IMR-90 (cell line): ENCODE measurements around the gene NPAS2. TPM values are rescaled to one million over a fixed set of nuclear protein-coding genes. Genes with fewer than 3 reads are reported as not detected.

Experiments
- ATAC-seq: fragments of 200-7000 bp; cut with Tn5 transposase; 2 replicates; pipeline ENCODE4 v1.9.1; 2020; ENCODE audit warnings: low read depth, mild to moderate bottlenecking, moderate library complexity
- BruUV-seq: library from RNA; stranded (reverse); fragments of 400-500 nt; replicated peaks from 2 replicates; lab custom pipeline; 2021; lab: Mats Ljungman, UMichigan
- CTCF ChIA-PET: fragments of 300-600 bp; formaldehyde crosslinking; extraction: SDS; loops from one replicate; lab custom pipeline; 2021; ENCODE audit warnings: antibody characterized with exemption; lab: Yijun Ruan, JAX
- POLR2A ChIA-PET: fragments of 300-600 bp; sonication (Branson Sonifier 250); formaldehyde crosslinking; loops from one replicate; lab custom pipeline; 2022; ENCODE audit warnings: antibody characterized with exemption; ENCODE audit not compliant: unreplicated experiment; lab: Charles Lee
- DNase-seq: peaks from one replicate; pipeline ENCODE4 v3.0.0; 2013
- H2AFZ ChIP-seq: replicated peaks from 2 replicates; pipeline ENCODE3; 2013; ENCODE audit warnings: low read length, mild to moderate bottlenecking; ENCODE audit not compliant: poor library complexity
- H2AK5ac ChIP-seq: 2 replicates; pipeline ENCODE4 v1.6.1; 2013; ENCODE audit warnings: low read depth, low read length, inconsistent platforms
- H2AK9ac ChIP-seq: replicated peaks from 2 replicates; pipeline ENCODE3; 2013; ENCODE audit warnings: mild to moderate bottlenecking, low read depth, low read length, moderate library complexity; ENCODE audit not compliant: poor library complexity
- H2BK120ac ChIP-seq: 2 replicates; pipeline ENCODE4 v1.6.1; 2013; ENCODE audit warnings: low read depth, low read length, inconsistent platforms
- H2BK15ac ChIP-seq: 3 replicates; pipeline ENCODE4 v1.6.1; 2013; ENCODE audit warnings: low read depth, low read length, inconsistent platforms
- H2BK20ac ChIP-seq: 2 replicates; pipeline ENCODE4 v1.6.1; 2013; ENCODE audit warnings: low read depth, mild to moderate bottlenecking, inconsistent platforms, low read length, moderate library complexity
- H2BK5ac ChIP-seq: 2 replicates; pipeline ENCODE4 v1.6.1; 2013; ENCODE audit warnings: mild to moderate bottlenecking, low read depth, low read length, inconsistent platforms; ENCODE audit not compliant: poor library complexity, severe bottlenecking
- H3K14ac ChIP-seq: replicated peaks from 2 replicates; pipeline ENCODE4 v1.6.1; 2013; ENCODE audit warnings: low read depth, low read length, inconsistent platforms
- H3K18ac ChIP-seq: 2 replicates; pipeline ENCODE4 v1.6.1; 2013; ENCODE audit warnings: low read depth, low read length, control low read depth
- H3K23ac ChIP-seq: 2 replicates; pipeline ENCODE4 v1.6.1; 2013; ENCODE audit warnings: low read depth, low read length, inconsistent platforms
- H3K27ac ChIP-seq: 2 replicates; pipeline ENCODE4 v1.5.1; 2013; ENCODE audit warnings: mild to moderate bottlenecking, control low read depth, low read length; ENCODE audit not compliant: insufficient read depth
- H3K27me3 ChIP-seq: 2 replicates; pipeline ENCODE4 v1.6.1; 2013; ENCODE audit warnings: low read length; ENCODE audit not compliant: control insufficient read depth, insufficient read depth
- H3K36me3 ChIP-seq: 2 replicates; pipeline ENCODE4 v1.6.1; 2013; ENCODE audit warnings: low read length, mixed read lengths; ENCODE audit not compliant: control insufficient read depth, insufficient read depth
- H3K4ac ChIP-seq: 2 replicates; pipeline ENCODE4 v1.6.1; 2013; ENCODE audit warnings: low read depth, low read length, inconsistent platforms
- H3K4me1 ChIP-seq: 2 replicates; pipeline ENCODE4 v1.6.1; 2013; ENCODE audit warnings: low read length, mixed read lengths; ENCODE audit not compliant: control insufficient read depth, insufficient read depth
- H3K4me2 ChIP-seq: 2 replicates; pipeline ENCODE4 v1.6.1; 2013; ENCODE audit warnings: low read depth, mild to moderate bottlenecking, control low read depth, low read length, moderate library complexity
- H3K4me3 ChIP-seq: 2 replicates; pipeline ENCODE4 v1.5.1; 2013; ENCODE audit warnings: low read depth, mild to moderate bottlenecking, control low read depth, low read length, moderate library complexity; ENCODE audit not compliant: insufficient read depth
- H3K56ac ChIP-seq: 2 replicates; pipeline ENCODE4 v1.6.1; 2013; ENCODE audit warnings: low read length, inconsistent platforms; ENCODE audit not compliant: insufficient read depth; ENCODE audit errors: extremely low read depth
- H3K79me1 ChIP-seq, 2 experiments: 2 replicates each; pipeline ENCODE4 v1.6.1; 2013; ENCODE audit warnings: low read length in 2 of 2, inconsistent platforms in 1 of 2, low read depth in 1 of 2
- H3K9ac ChIP-seq: 2 replicates; pipeline ENCODE4 v1.6.1; 2013; ENCODE audit warnings: low read depth, low read length, control low read depth
- H3K9me1 ChIP-seq: 2 replicates; pipeline ENCODE4 v1.6.1; 2013; ENCODE audit warnings: low read length, inconsistent platforms; ENCODE audit not compliant: insufficient read depth
- H3K9me3 ChIP-seq: 2 replicates; pipeline ENCODE4 v1.6.1; 2013; ENCODE audit warnings: low read length; ENCODE audit not compliant: control insufficient read depth, insufficient read depth
- H4K20me1 ChIP-seq: 2 replicates; pipeline ENCODE4 v1.6.1; 2013; ENCODE audit warnings: low read length, inconsistent platforms; ENCODE audit not compliant: insufficient read depth
- H4K5ac ChIP-seq: 2 replicates; pipeline ENCODE4 v1.6.1; 2013; ENCODE audit warnings: mild to moderate bottlenecking, low read depth, low read length, control low read depth
- H4K8ac ChIP-seq, 2 experiments: 2 replicates each; pipeline ENCODE4 v1.6.1; 2013; ENCODE audit warnings: low read depth in 2 of 2, low read length in 2 of 2, control low read depth in 1 of 2, inconsistent platforms in 1 of 2
- H4K91ac ChIP-seq: 2 replicates; pipeline ENCODE4 v1.6.1; 2013; ENCODE audit warnings: low read depth, low read length, inconsistent platforms; ENCODE audit not compliant: insufficient read depth
- CEBPB ChIP-seq: IDR thresholded peaks from 2 replicates; pipeline ENCODE4 v1.6.1; 2012; ENCODE audit warnings: low read depth, low read length, improper control_type of control experiment
- FOS ChIP-seq: fragments of 150-350 bp; IDR thresholded peaks from 2 replicates; pipeline ENCODE4 v1.6.1; 2016; ENCODE audit warnings: low read depth, low read length
- NFE2L2 ChIP-seq: fragments of 150-350 bp; IDR thresholded peaks from 2 replicates; pipeline ENCODE4 v1.6.1; 2016; ENCODE audit warnings: low read depth, mild to moderate bottlenecking, low read length
- RFX5 ChIP-seq: IDR thresholded peaks from 2 replicates; pipeline ENCODE4 v1.8.0; 2012; ENCODE audit warnings: low read depth, mild to moderate bottlenecking, low read length, moderate library complexity
- WGBS, 2 experiments: methylation state at CpG; one replicate each; pipeline versions ENCODE4 v1.1.5 to v1.1.7; 2013; ENCODE audit warnings: missing lambda C conversion rate in 2 of 2; ENCODE audit not compliant: insufficient read length in 1 of 2; ENCODE audit errors: extremely low coverage in 2 of 2; 5-methylcytosine and 5-hydroxymethylcytosine counted together
- dilution Hi-C: fragments of 300-500 bp; cut with HindIII; formaldehyde crosslinking; loops from one replicate; pipeline ENCODE4 v1.14.3; 2018; ENCODE audit warnings: low sequenced_read_pairs; ENCODE audit not compliant: unreplicated experiment
- in situ Hi-C: fragments of 300-500 bp; cut with MboI; formaldehyde crosslinking; loops from 3 replicates; pipeline ENCODE4 v1.14.3; 2019; ENCODE audit warnings: low sequenced_read_pairs, inconsistent platforms, mixed read lengths
- intact Hi-C: fragments of 100-400 bp; cut with micrococcal nuclease; formaldehyde crosslinking; loops from 2 replicates; pipeline ENCODE4 v1.10.0; 2022
- polyA plus RNA-seq, 3 experiments: library from polyadenylated mRNA; depleted of rRNA; stranded (reverse); fragments of >200 nt; gene quantifications; 2 replicates each; pipeline ENCODE4 v1.2.3, GENCODE V29; 2012; ENCODE audit warnings: low replicate concordance in 1 of 3
- total RNA-seq: library from RNA; depleted of rRNA; stranded (reverse); fragments of >200 nt; gene quantifications from 2 replicates; pipeline ENCODE4 v1.2.3, GENCODE V29; 2012

The NPAS2 gene
- total and polyA plus RNA-seq, 2 of the 4 experiments (the other 2 are of a cell fraction) = 5.2 to 14.8 TPM

DNA sequence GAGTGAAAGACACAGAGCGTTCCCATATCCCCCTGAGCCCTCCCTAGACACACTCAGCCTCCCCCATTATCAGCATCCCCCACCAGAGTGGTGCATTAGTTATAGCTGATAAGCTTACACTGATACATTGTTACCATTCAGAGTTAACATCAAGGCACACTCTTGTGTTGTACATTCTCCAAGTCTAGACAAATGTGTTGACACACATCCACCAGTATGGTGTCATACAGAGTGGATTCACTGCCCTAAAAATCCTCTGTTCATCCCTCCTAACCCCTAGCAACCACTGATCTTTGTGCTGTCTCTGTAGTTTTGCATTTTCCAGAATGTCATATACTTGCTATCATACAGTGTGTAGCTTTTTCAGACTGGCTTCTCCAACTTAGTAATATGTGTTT is 104.2 kb downstream of the NPAS2 start:
- peak overlapping the region; percentile 40; the same call in 1 of the 2 replicates for H2BK20ac ChIP-seq
- DNase-seq (no peak), ATAC-seq (peak; percentile 19)
- TF ChIP-seq NFE2L2 (no peak), FOS (0 out of 2 replicates have a peak, but pooled peaks have one; percentile 26), CEBPB (peak; percentile 25; the same call in 1 of the 2 replicates), RFX5 (peak; percentile 43; the same call in 1 of the 2 replicates)
- H2AK9ac ChIP-seq = peak overlapping the region; percentile 15
- peak overlapping the region; percentile 37; the same call in 1 of the 2 replicates for H2AK5ac ChIP-seq
- peak overlapping the region; percentile 72 for H3K27ac ChIP-seq
- H3K9me3 ChIP-seq = no peaks in the 10 kb centered on the region
- ChIA-PET CTCF (no interaction called here), POLR2A (no interaction called here)
- H3K4me1 ChIP-seq = peaks cover 12% of the 10 kb centered on the region
- H3K14ac ChIP-seq = peak overlapping the region; percentile 77
- H3K56ac ChIP-seq = 0 out of 2 replicates have a peak overlapping the region, but pooled peaks have one; percentile 1
- peaks cover 10% of the 10 kb centered on the region; the same call in 1 of the 2 replicates for H3K9me1 ChIP-seq
- H3K9ac ChIP-seq = 0 out of 2 replicates have a peak overlapping the region, but pooled peaks have one; percentile 67
- H3K4me3 ChIP-seq = no peak overlapping the region
- H2BK120ac ChIP-seq = peak overlapping the region; percentile 78
- peak overlapping the region; percentile 89 for H3K4me2 ChIP-seq
- peaks cover 5% of the 10 kb centered on the region for H3K36me3 ChIP-seq
- no peaks in the 10 kb centered on the region for H4K20me1 ChIP-seq
- no peaks in the 10 kb centered on the region for H3K27me3 ChIP-seq
- peak overlapping the region; percentile 79 for H3K4ac ChIP-seq
- H3K79me1 ChIP-seq = peaks cover 7 to 16% of the 10 kb centered on the region in 2 experiments; a peak in 3 of 4 replicates
- intact Hi-C loops (no loop called here), in situ Hi-C loops (no loop called here), dilution Hi-C loops (no loop called here)
- H4K91ac ChIP-seq = no peak overlapping the region
- no CpG with 5 or more reads among the region's 1 CpG for WGBS, 2 experiments
- H4K8ac ChIP-seq = peak overlapping the region; percentile 36 to 76; a peak in 3 of 4 replicates
- H3K18ac ChIP-seq = peak overlapping the region; percentile 13
- H2BK15ac ChIP-seq = peak overlapping the region; percentile 67; the same call in 1 of the 3 replicates
- H4K5ac ChIP-seq = peak overlapping the region; percentile 53; the same call in 1 of the 2 replicates
- no peak overlapping the region for H2AFZ ChIP-seq
- BruUV-seq = no TSS peak
- peak overlapping the region; percentile 89; the same call in 1 of the 2 replicates for H3K23ac ChIP-seq
- peak overlapping the region; percentile 26 for H2BK5ac ChIP-seq
